Sigmoid colon (tissue), 4 donors: ENCODE results near the gene RPL19.

Experiments used
- EP300 ChIP-seq, 4 donors: sonication (generic); formaldehyde crosslinking; IDR thresholded peaks; one replicate each; pipeline ENCODE4 v1.6.1; 2017; ENCODE audit warnings: antibody characterized with exemption in 4 of 4
- POLR2A ChIP-seq, 2 donors: fragments of 450-650 bp; IDR thresholded peaks; one replicate each; pipeline ENCODE4 v1.6.1; 2016; ENCODE audit warnings: antibody characterized with exemption in 2 of 2, mild to moderate bottlenecking in 2 of 2, moderate library complexity in 2 of 2
- POLR2AphosphoS5 ChIP-seq, 4 donors: sonication (generic); formaldehyde crosslinking; IDR thresholded peaks; one replicate each; pipeline ENCODE4 v1.6.1; 2017; ENCODE audit warnings: antibody characterized with exemption in 4 of 4
- TF ChIP-seq, protein P1 (sequence below), 4 experiments: fragments of 450-650 bp in 3 of 4; fragments of 200-600 bp in 1 of 4; IDR thresholded peaks; one replicate each; pipeline ENCODE4 v1.5.1; 2016 to 2019; ENCODE audit warnings: antibody characterized with exemption in 4 of 4, mild to moderate bottlenecking in 3 of 4, moderate library complexity in 2 of 4

DNA sequence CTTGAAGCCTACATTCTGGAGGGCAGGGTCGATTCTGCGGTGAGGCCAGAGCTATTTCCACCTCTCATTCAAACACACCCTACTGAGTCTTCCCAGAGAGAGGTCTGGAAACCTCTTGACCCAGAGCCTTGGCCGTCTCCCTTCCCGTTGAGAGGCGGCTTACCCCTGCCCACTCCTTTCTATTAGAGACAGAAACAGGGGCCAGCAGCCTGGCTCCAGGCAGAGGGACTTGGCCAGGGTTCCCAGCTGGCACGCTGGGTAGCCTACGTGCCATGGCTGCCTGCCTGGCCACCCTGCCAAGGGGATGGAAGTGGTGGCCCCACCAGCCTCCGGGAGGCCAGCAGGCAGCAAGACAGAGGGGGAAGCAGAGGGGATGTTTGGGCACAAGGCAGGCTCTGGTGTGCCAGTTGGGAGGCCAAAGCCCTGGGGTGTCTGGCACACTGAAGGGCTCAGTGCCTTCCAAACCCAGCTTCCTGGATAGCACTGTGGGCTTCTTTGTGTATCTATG, 19.6 kb downstream of the RPL19 start:
- TF ChIP-seq, protein P1, sequence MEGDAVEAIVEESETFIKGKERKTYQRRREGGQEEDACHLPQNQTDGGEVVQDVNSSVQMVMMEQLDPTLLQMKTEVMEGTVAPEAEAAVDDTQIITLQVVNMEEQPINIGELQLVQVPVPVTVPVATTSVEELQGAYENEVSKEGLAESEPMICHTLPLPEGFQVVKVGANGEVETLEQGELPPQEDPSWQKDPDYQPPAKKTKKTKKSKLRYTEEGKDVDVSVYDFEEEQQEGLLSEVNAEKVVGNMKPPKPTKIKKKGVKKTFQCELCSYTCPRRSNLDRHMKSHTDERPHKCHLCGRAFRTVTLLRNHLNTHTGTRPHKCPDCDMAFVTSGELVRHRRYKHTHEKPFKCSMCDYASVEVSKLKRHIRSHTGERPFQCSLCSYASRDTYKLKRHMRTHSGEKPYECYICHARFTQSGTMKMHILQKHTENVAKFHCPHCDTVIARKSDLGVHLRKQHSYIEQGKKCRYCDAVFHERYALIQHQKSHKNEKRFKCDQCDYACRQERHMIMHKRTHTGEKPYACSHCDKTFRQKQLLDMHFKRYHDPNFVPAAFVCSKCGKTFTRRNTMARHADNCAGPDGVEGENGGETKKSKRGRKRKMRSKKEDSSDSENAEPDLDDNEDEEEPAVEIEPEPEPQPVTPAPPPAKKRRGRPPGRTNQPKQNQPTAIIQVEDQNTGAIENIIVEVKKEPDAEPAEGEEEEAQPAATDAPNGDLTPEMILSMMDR (IDR thresholded peaks at IDR 0.05), result no peak
- TF ChIP-seq POLR2A (IDR thresholded peaks at IDR 0.05) (no peak), POLR2AphosphoS5 (IDR thresholded peaks at IDR 0.05) (no peak), EP300 (IDR thresholded peaks at IDR 0.05) (no peak)
